Left lung (tissue), 10 donors: ENCODE measurements around the gene POF1B. TPM values are rescaled to one million over a fixed set of nuclear protein-coding genes. Genes with fewer than 3 reads are reported as not detected.

Experiments
- ATAC-seq: fragments of 200-7000 bp; cut with Tn5 transposase; one replicate; pipeline ENCODE4 v1.9.1; 2020; ENCODE audit warnings: moderate library complexity
- DNase-seq, 4 donors: peaks; one replicate each; pipeline ENCODE4 v3.0.0-alpha.2; 2013 to 2020
- H3K27ac ChIP-seq, 2 donors: fragments of 200-600 bp; sonication (generic) in 1 of 2; one replicate each; pipeline versions ENCODE4 v1.5.0 to v1.8.0; 2020 to 2021
- H3K27me3 ChIP-seq, 2 donors: fragments of 200-600 bp; sonication (generic) in 1 of 2; one replicate each; pipeline versions ENCODE4 v1.5.0 to v1.8.0; 2020 to 2021
- H3K36me3 ChIP-seq, 2 donors: fragments of 200-600 bp; sonication (generic) in 1 of 2; one replicate each; pipeline versions ENCODE4 v1.5.0 to v1.8.0; 2020 to 2021
- H3K4me1 ChIP-seq, 2 donors: fragments of 200-600 bp; one replicate each; pipeline ENCODE4 v1.8.0; 2021
- H3K4me3 ChIP-seq, 2 donors: fragments of 200-600 bp; sonication (generic) in 1 of 2; one replicate each; pipeline versions ENCODE4 v1.5.0 to v1.8.0; 2020 to 2021; ENCODE audit warnings: mild to moderate bottlenecking in 1 of 2
- H3K9me3 ChIP-seq, 2 donors: fragments of 200-600 bp; sonication (generic) in 1 of 2; one replicate each; pipeline versions ENCODE4 v1.5.0 to v1.8.0; 2020 to 2021
- CTCF ChIP-seq, 2 donors: fragments of 200-600 bp; sonication (generic) in 1 of 2; IDR thresholded peaks; one replicate each; pipeline versions ENCODE4 v1.5.0 to v1.8.0; 2021; ENCODE audit warnings: antibody characterized with exemption in 2 of 2
- intact Hi-C, 2 donors: fragments of 100-400 bp; cut with DNase I; formaldehyde crosslinking; loops; one replicate each; pipeline versions ENCODE4 v1.11.2 to v1.14.2; 2022
- polyA plus RNA-seq, 6 donors: library from polyadenylated mRNA; unstranded; fragments of 120-200 nt; gene quantifications; one replicate each; pipeline ENCODE4 v1.2.1, GENCODE V29; 2013; ENCODE audit not compliant: insufficient read length in 6 of 6
- total RNA-seq, 2 donors: library from RNA; stranded (reverse); fragmentation: NEBNext Ultra II Directional; extraction: Animal tissue kit (Norgen Biotek cat#: 25700); gene quantifications; one replicate each; pipeline ENCODE4 v1.2.1, GENCODE V29; 2021
- donor health status: DM: no; HTN: yes; CAD: no.
- donor health status: DM: no; HTN: no; CAD: no.

Gene POF1B
- total and polyA plus RNA-seq, 8 donors, result 0.17 to 1.6 (median 0.29) TPM

- DNase-seq (no peak), ATAC-seq (no peak)
- no peaks in the 10 kb centered on the region for H3K36me3 ChIP-seq
- no peak overlapping the region for H3K4me3 ChIP-seq
- intact Hi-C loops, result no loop called here
- H3K4me1 ChIP-seq, result no peaks in the 10 kb centered on the region
- no peak overlapping the region for H3K27ac ChIP-seq
- H3K9me3 ChIP-seq, result no peaks in the 10 kb centered on the region
- TF ChIP-seq CTCF (IDR thresholded peaks at IDR 0.05), result no peak
- H3K27me3 ChIP-seq, result no peaks in the 10 kb centered on the region
These were observed 11.9 kb upstream of the POF1B start for GRCh38 chrX:85391185-85391877.

- intact Hi-C loops, result no loop called here
- H3K36me3 ChIP-seq, result no peaks in the 10 kb centered on the region
- TF ChIP-seq CTCF (IDR thresholded peaks at IDR 0.05), result no peak
These were observed 2.1 kb upstream of the POF1B start for GRCh38 chrX:85381602-85382001.

GRCh38 chrX:85378461-85378860, 1.0 kb downstream of the POF1B start:
- Histone ChIP-seq H3K4me3 (no peak overlapping the region), H3K27me3 (no peaks in the 10 kb centered on the region), H3K4me1 (no peaks in the 10 kb centered on the region), H3K27ac (no peak overlapping the region), H3K9me3 (no peaks in the 10 kb centered on the region), H3K36me3 (no peaks in the 10 kb centered on the region)
- TF ChIP-seq CTCF (IDR thresholded peaks at IDR 0.05), result no peak
- intact Hi-C loops, result no loop called here
- no peak for DNase-seq
- no peak for ATAC-seq

More at GRCh38 chrX:85381602-85382001, 2.1 kb upstream of the POF1B start:
- Histone ChIP-seq H3K4me3 (no peak overlapping the region), H3K4me1 (no peaks in the 10 kb centered on the region), H3K9me3 (no peaks in the 10 kb centered on the region), H3K27me3 (no peaks in the 10 kb centered on the region), H3K27ac (no peak overlapping the region)
- ATAC-seq, result no peak
- DNase-seq, result no peak

GRCh38 chrX:85375333-85375738, 4.1 kb downstream of the POF1B start:
- H3K36me3 ChIP-seq, result no peaks in the 10 kb centered on the region
- no peaks in the 10 kb centered on the region for H3K27me3 ChIP-seq
- no peak overlapping the region for H3K4me3 ChIP-seq
- DNase-seq (no peak), ATAC-seq (no peak)
- H3K27ac ChIP-seq, result no peak overlapping the region
- no peaks in the 10 kb centered on the region for H3K9me3 ChIP-seq
- TF ChIP-seq CTCF (IDR thresholded peaks at IDR 0.05), result no peak
- intact Hi-C loops, result no loop called here
- H3K4me1 ChIP-seq, result no peaks in the 10 kb centered on the region

- Histone ChIP-seq H3K27ac (no peak overlapping the region), H3K9me3 (no peaks in the 10 kb centered on the region), H3K4me1 (no peaks in the 10 kb centered on the region), H3K27me3 (no peaks in the 10 kb centered on the region), H3K4me3 (no peak overlapping the region), H3K36me3 (no peaks in the 10 kb centered on the region)
- DNase-seq, result no peak
- TF ChIP-seq CTCF (IDR thresholded peaks at IDR 0.05), result no peak
- no peak for ATAC-seq
- intact Hi-C loops, result no loop called here
These were observed 14.0 kb downstream of the POF1B start for GRCh38 chrX:85365370-85365995.
